Measurements from ENCODE around the gene AVPR1A.

GRCh38 chr12:63132201-63132600, 18.8 kb downstream of the AVPR1A start:
- TF ChIP-seq CTCF (IDR thresholded peaks at IDR 0.05; ENCODE audit: poor library complexity, severe bottlenecking): no peak
- TF ChIP-seq REST (IDR thresholded peaks at IDR 0.05; ENCODE audit: borderline replicate concordance): no peak
